Measurements from ENCODE around the gene DROSHA.
"Not testable (repeated sequence)": the region's sequence is repeated elsewhere in the genome, so short reads cannot be mapped to it uniquely, and the experiment has no call there.

DROSHA gene

DNA sequence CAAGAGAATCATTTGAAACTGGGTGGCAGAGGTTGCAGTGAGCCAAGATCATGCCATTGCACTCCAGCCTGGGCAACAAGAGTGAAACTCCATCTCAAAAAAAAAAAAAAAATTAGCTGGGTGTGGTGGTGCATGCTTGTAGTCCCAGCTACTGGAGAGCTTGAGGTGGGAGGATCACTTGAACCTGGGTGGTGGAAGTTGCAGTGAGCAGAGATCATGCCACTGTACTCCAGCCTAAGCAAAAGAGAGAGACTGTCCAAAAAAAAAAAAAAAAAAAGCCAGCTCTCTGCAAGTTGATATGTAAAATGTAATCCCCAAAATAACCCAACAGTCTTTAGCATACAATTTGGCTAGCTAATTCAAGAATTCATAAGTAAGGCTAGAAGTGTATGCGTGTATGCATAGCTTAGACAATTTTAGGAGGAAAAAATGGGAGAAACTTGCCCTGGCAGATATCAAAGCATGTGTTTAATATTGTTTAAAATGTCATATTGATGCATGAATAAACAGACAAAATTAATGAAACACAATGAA, 36.5 kb upstream of the DROSHA start:
- TF ChIP-seq, protein P1, sequence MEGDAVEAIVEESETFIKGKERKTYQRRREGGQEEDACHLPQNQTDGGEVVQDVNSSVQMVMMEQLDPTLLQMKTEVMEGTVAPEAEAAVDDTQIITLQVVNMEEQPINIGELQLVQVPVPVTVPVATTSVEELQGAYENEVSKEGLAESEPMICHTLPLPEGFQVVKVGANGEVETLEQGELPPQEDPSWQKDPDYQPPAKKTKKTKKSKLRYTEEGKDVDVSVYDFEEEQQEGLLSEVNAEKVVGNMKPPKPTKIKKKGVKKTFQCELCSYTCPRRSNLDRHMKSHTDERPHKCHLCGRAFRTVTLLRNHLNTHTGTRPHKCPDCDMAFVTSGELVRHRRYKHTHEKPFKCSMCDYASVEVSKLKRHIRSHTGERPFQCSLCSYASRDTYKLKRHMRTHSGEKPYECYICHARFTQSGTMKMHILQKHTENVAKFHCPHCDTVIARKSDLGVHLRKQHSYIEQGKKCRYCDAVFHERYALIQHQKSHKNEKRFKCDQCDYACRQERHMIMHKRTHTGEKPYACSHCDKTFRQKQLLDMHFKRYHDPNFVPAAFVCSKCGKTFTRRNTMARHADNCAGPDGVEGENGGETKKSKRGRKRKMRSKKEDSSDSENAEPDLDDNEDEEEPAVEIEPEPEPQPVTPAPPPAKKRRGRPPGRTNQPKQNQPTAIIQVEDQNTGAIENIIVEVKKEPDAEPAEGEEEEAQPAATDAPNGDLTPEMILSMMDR (IDR thresholded peaks at IDR 0.05; ENCODE audit: borderline replicate concordance, insufficient read depth, low read depth, low read length), result no peak
- no peak overlapping the region for H3K4me3 ChIP-seq (ENCODE audit: low read depth, low read length)

DNA sequence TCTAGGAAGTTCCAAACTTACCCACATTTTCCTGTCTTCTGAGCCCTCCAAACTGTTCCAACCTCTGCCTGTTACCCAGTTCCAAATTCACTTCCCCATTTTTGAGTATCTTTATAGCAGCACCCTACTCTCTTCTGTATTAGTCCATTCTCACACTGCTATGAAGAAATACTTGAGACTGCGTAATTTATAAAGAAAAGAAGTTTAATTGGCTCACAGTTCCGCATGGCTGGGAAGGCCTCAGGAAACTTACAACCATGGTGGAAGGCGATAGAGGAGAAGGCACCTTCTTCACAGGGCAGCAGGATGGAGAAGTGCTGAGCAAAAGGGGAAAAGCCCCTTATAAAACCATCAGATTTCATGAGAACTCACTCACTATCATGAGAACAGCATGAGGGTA, 34.5 kb upstream of the DROSHA start:
- not testable (repeated sequence) for H3K4me3 ChIP-seq (ENCODE audit: low read depth, low read length)

DNA sequence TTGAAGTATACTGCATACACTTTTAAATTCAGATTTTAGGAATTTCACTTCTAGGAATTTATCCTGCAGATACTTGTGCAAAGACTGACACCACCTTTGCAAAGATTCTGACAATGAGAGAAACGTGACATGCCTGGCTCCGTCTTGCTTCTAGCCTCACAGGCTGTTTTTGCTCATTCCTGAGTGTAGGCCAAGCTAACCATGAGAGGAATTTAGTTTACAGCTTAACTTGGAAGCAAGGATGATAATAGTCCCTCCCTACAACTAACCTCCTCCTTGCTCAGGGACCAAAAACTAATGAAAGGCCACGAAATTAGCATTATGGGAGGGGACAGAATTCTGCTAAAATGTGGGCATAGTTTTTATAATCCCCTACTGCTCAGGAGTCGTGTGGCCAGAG, 31.3 kb upstream of the DROSHA start:
- TF ChIP-seq, protein P1 (IDR thresholded peaks at IDR 0.05; ENCODE audit: borderline replicate concordance, insufficient read depth, low read depth, low read length), result no peak
- no peak overlapping the region for H3K4me3 ChIP-seq (ENCODE audit: low read depth, low read length)

GRCh38 chr5:31561946-31562345, 30.1 kb upstream of the DROSHA start:
- H3K4me3 ChIP-seq (ENCODE audit: low read depth, low read length), result no peak overlapping the region
- TF ChIP-seq, protein P1 (IDR thresholded peaks at IDR 0.05; ENCODE audit: borderline replicate concordance, insufficient read depth, low read depth, low read length), result no peak

GRCh38 chr5:31559942-31560341, 28.0 kb upstream of the DROSHA start:
- TF ChIP-seq, protein P1 (IDR thresholded peaks at IDR 0.05; ENCODE audit: borderline replicate concordance, insufficient read depth, low read depth, low read length), result no peak
- H3K4me3 ChIP-seq (ENCODE audit: low read depth, low read length), result no peak overlapping the region

DNA sequence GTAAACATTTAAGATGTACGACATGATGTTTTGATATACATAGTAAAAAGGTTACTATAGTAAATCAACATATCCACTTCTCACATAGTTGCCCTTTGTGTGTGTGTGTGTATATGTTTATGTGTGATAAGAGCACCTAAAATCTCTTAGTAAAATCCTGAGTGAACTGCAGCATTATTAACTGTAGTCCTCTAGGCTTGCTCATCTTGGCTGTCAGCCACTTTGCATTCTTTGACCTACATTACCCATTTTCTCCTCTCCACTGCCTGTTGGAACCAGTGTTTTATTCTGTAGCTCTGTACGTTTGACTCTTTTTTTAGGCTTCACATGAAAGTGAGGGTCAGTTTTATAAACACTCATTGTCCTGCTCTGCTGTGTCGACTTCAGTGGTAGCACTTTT, 24.6 kb upstream of the DROSHA start:
- H3K4me3 ChIP-seq (ENCODE audit: low read depth, low read length), result no peak overlapping the region
- TF ChIP-seq, protein P1 (IDR thresholded peaks at IDR 0.05; ENCODE audit: borderline replicate concordance, insufficient read depth, low read depth, low read length), result no peak

GRCh38 chr5:31554552-31554951, 22.7 kb upstream of the DROSHA start:
- TF ChIP-seq, protein P1 (IDR thresholded peaks at IDR 0.05; ENCODE audit: borderline replicate concordance, insufficient read depth, low read depth, low read length), result no peak
- H3K4me3 ChIP-seq (ENCODE audit: low read depth, low read length), result no peak overlapping the region

DNA sequence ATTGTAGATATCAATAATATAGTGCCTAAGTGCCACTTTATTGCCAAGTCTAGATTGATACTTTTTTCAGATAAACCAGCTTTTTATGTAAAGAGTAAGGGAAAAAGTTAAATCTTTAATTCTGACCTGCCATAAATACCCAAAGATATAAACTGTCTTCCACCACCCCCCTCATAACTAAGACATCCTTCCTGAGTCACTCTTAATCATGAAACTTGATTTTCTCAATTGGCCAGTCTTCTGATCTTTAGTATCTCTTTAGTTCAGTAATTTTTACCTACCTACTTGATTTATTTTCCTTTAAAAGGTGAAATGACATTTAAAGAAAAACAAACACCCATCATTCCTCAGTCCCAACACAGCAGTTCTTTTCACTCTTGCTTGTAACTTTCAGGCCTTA, 22.0 kb upstream of the DROSHA start:
- H3K4me3 ChIP-seq (ENCODE audit: low read depth, low read length), result no peak overlapping the region
- TF ChIP-seq, protein P1 (IDR thresholded peaks at IDR 0.05; ENCODE audit: borderline replicate concordance, insufficient read depth, low read depth, low read length), result no peak

All from GM12875 (cell line).